ENCODE measurements around the gene ISOC2. TPM values are rescaled to one million over a fixed set of nuclear protein-coding genes. Genes with fewer than 3 reads are reported as not detected.

The ISOC2 gene
- polyA plus RNA-seq, 2 of the 4 experiments (the other 2 are of a cell fraction), result 45.3 to 57.8 TPM

GRCh38 chr19:55471266-55471665 lies 9.8 kb upstream of the ISOC2 start (continued):
- TF ChIP-seq CTCF (IDR thresholded peaks at IDR 0.05) (no peak), CHD2 (IDR thresholded peaks at IDR 0.05; ENCODE audit: low read length, partially characterized antibody) (no peak), KDM5A (IDR thresholded peaks at IDR 0.05) (no peak), MAX (IDR thresholded peaks at IDR 0.05) (no peak), ZC3H11A (IDR thresholded peaks at IDR 0.05) (no peak), SREBF2 (IDR thresholded peaks at IDR 0.05) (no peak), MAFK (IDR thresholded peaks at IDR 0.05; ENCODE audit: partially characterized antibody) (no peak)

- Histone ChIP-seq H3K4me2 (peak overlapping the region; percentile 54), H3K4me3 (no peak overlapping the region), H3K4me1 (peaks cover 5% of the 10 kb centered on the region; the same call in 2 of the 3 replicates), H3K9me3 (no peaks in the 10 kb centered on the region), H3K27ac (peak overlapping the region; percentile 6 to 35; a peak in 3 of 6 replicates)
- CTCF ChIA-PET, result interaction anchor here (0.5 to 6.9 kb wide), 70 partner anchors 9 to 383 kb away, joined by 3 to 194 read pairs (median 5); partner anchors contain the start of genes DNAAF3, FIZ1, NAT14 and SSC5D
- ATAC-seq (peak; percentile 36 to 37; a peak in 4 of 6 replicates), DNase-seq (ENCODE audit: low read depth in 1 of 2, low spot score in 1 of 2) (no peak), FAIRE-seq (no peak)
- WGBS (ENCODE audit: missing lambda C conversion rate), result 2% methylated on average over 4 of the region's 4 CpGs
- POLR2A ChIA-PET, result interaction anchor here (0.6 to 2.7 kb wide), 3 partner anchors 9 to 36 kb away, joined by 3 to 17 read pairs (median 4); partner anchors contain the start of gene ZNF628
- TF ChIP-seq HOXB13 (CRISPR knock-in tag; IDR thresholded peaks at IDR 0.05; ENCODE audit: low read depth), result no peak
- no peak for TF ChIP-seq RCOR1 (IDR thresholded peaks at IDR 0.05; ENCODE audit: low read depth, low read length)
- no peak for TF ChIP-seq MAFK (IDR thresholded peaks at IDR 0.05; ENCODE audit: partially characterized antibody)
- peak; percentile 50 for TF ChIP-seq CTCF (IDR thresholded peaks at IDR 0.05)
Measured at GRCh38 chr19:55468054-55468393, 6.6 kb upstream of the ISOC2 start.

GRCh38 chr19:55467236-55468053 lies 6.0 kb upstream of the ISOC2 start:
- peak; percentile 48 to 73 for DNase-seq (ENCODE audit: low read depth in 1 of 2, low spot score in 1 of 2)

More at GRCh38 chr19:55467236-55468053, 6.0 kb upstream of the ISOC2 start:
- Histone ChIP-seq H3K27ac (peak overlapping the region; percentile 6 to 35; a peak in 3 of 6 replicates), H3K4me3 (no peak overlapping the region), H3K4me1 (peaks cover 6% of the 10 kb centered on the region; the same call in 2 of the 3 replicates), H3K9me3 (no peaks in the 10 kb centered on the region), H3K4me2 (peak overlapping the region; percentile 54)
- WGBS (ENCODE audit: missing lambda C conversion rate), result 32% methylated on average over 29 of the region's 29 CpGs
- POLR2A ChIA-PET, result interaction anchor here (0.6 to 2.7 kb wide), 4 partner anchors 9 to 132 kb away, joined by 3 to 17 read pairs (median 4); partner anchors contain the start of genes FIZ1 and ZNF628
- ATAC-seq (peak; percentile 75 to 93), FAIRE-seq (no peak)
- CTCF ChIA-PET, result interaction anchor here (0.5 to 6.9 kb wide), 81 partner anchors 9 to 825 kb away, joined by 3 to 194 read pairs (median 4); partner anchors contain the start of genes DNAAF3, FIZ1, NAT14 and SSC5D
- TF ChIP-seq RAD21 (conservative IDR thresholded peaks at IDR 0.05 in 1 of 2, IDR thresholded peaks at IDR 0.05 in 1 of 2), result peak; percentile 57 to 73
- peak; percentile 30; the same call in 1 of the 2 replicates for TF ChIP-seq MAX (IDR thresholded peaks at IDR 0.05)
- no peak for TF ChIP-seq E2F6 (IDR thresholded peaks at IDR 0.05; ENCODE audit: borderline replicate concordance, low read depth)
- TF ChIP-seq CTCF (IDR thresholded peaks at IDR 0.05), result peak; percentile 99
- TF ChIP-seq SMC3 (IDR thresholded peaks at IDR 0.05), result peak; percentile 93
- no peak for TF ChIP-seq REST (IDR thresholded peaks at IDR 0.05)
- TF ChIP-seq RFX5 (IDR thresholded peaks at IDR 0.05), result peak; percentile 66; the same call in 1 of the 2 replicates

Data from A549 (cell line).